Non-pigmented ciliary epithelial cell (primary cell): ENCODE measurements around the gene CKAP2.
A peak's percentile ranks its signal among the peaks of the same experiment; 100 is the strongest.
"Not testable (repeated sequence)": the region's sequence is repeated elsewhere in the genome, so short reads cannot be mapped to it uniquely, and the experiment has no call there.

Source experiments
- DNase-seq: peaks from one replicate; pipeline ENCODE4 v3.0.0-alpha.2; 2010; ENCODE audit warnings: low read depth

Gene CKAP2

GRCh38 chr13:52454820-52455676, at the start of gene CKAP2:
Gene CKAP2, plus strand, starts transcription at chr13:52455478. Its CDS starts 79 bp downstream, at chr13:52455557.
- DNase-seq = peak; percentile 66

GRCh38 chr13:52405767-52406494, 49.3 kb upstream of the CKAP2 start, which contains the start of gene THSD1:
Gene THSD1, minus strand, starts transcription at chr13:52406172. Its CDS starts 3,572 bp downstream, at chr13:52402600.
- DNase-seq = no peak

GRCh38 chr13:52406629-52407028, 48.6 kb upstream of the CKAP2 start:
- no peak for DNase-seq

GRCh38 chr13:52407436-52407835, 47.8 kb upstream of the CKAP2 start:
- DNase-seq = not testable (repeated sequence)

GRCh38 chr13:52408071-52408658, 47.1 kb upstream of the CKAP2 start:
- DNase-seq = not testable (repeated sequence)

GRCh38 chr13:52411629-52412028, 43.6 kb upstream of the CKAP2 start:
- DNase-seq = no peak

- DNase-seq = no peak
These were observed 43.1 kb upstream of the CKAP2 start for GRCh38 chr13:52412128-52412527.

GRCh38 chr13:52414051-52414450, 41.2 kb upstream of the CKAP2 start:
- no peak for DNase-seq

- peak; percentile 59 for DNase-seq
These were observed 40.3 kb upstream of the CKAP2 start for GRCh38 chr13:52414963-52415362.

GRCh38 chr13:52419080-52419479, 36.2 kb upstream of the CKAP2 start:
- DNase-seq = no peak

- no peak for DNase-seq
These were observed 34.1 kb upstream of the CKAP2 start for GRCh38 chr13:52421216-52421615.

- peak; percentile 61 for DNase-seq
These were observed 27.0 kb upstream of the CKAP2 start for GRCh38 chr13:52428295-52428694.

GRCh38 chr13:52432456-52432855, 22.8 kb upstream of the CKAP2 start:
- DNase-seq = no peak

GRCh38 chr13:52446265-52446664, 9.0 kb upstream of the CKAP2 start:
- DNase-seq = no peak

GRCh38 chr13:52447354-52447753, 7.9 kb upstream of the CKAP2 start:
- no peak for DNase-seq

GRCh38 chr13:52447815-52448552, 7.3 kb upstream of the CKAP2 start:
- DNase-seq = no peak

- no peak for DNase-seq
These were observed 5.8 kb upstream of the CKAP2 start for GRCh38 chr13:52449331-52450011.

- DNase-seq = peak; percentile 55
These were observed 5.1 kb upstream of the CKAP2 start, which contains the start of gene VPS36 for GRCh38 chr13:52450012-52450792. Gene VPS36, minus strand, starts transcription at chr13:52450634. Its CDS starts 40 bp downstream, at chr13:52450594.

GRCh38 chr13:52450793-52451116, 4.5 kb upstream of the CKAP2 start:
- no peak for DNase-seq

GRCh38 chr13:52451135-52451804, 4.0 kb upstream of the CKAP2 start:
- DNase-seq = no peak
